ENCODE measurements around the gene KMT2C. TPM values are rescaled to one million over a fixed set of nuclear protein-coding genes. Genes with fewer than 3 reads are reported as not detected.
A peak's percentile ranks its signal among the peaks of the same experiment; 100 is the strongest.

The KMT2C gene
- total RNA-seq, 1 donor: 36.2 TPM

GRCh38 chr7:152340161-152340560 lies 95.6 kb downstream of the KMT2C start:
- no peak for DNase-seq (ENCODE audit: insufficient read length, low spot score, missing footprints)
- H3K9me3 ChIP-seq (ENCODE audit: low read depth, low read length): no peaks in the 10 kb centered on the region
- H3K27ac ChIP-seq (ENCODE audit: low read depth, low read length): no peak overlapping the region
- no peak overlapping the region for H3K4me2 ChIP-seq (ENCODE audit: insufficient read depth, low read length)
- H3K27me3 ChIP-seq (ENCODE audit: insufficient read depth, low read length): no peaks in the 10 kb centered on the region
- no peak overlapping the region for H3K4me3 ChIP-seq (ENCODE audit: insufficient read depth, low read length)
- peaks cover 56% of the 10 kb centered on the region for H4K20me1 ChIP-seq (ENCODE audit: insufficient read depth, low read length)
- TF ChIP-seq, protein P1, sequence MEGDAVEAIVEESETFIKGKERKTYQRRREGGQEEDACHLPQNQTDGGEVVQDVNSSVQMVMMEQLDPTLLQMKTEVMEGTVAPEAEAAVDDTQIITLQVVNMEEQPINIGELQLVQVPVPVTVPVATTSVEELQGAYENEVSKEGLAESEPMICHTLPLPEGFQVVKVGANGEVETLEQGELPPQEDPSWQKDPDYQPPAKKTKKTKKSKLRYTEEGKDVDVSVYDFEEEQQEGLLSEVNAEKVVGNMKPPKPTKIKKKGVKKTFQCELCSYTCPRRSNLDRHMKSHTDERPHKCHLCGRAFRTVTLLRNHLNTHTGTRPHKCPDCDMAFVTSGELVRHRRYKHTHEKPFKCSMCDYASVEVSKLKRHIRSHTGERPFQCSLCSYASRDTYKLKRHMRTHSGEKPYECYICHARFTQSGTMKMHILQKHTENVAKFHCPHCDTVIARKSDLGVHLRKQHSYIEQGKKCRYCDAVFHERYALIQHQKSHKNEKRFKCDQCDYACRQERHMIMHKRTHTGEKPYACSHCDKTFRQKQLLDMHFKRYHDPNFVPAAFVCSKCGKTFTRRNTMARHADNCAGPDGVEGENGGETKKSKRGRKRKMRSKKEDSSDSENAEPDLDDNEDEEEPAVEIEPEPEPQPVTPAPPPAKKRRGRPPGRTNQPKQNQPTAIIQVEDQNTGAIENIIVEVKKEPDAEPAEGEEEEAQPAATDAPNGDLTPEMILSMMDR (IDR thresholded peaks at IDR 0.05; ENCODE audit: extremely low read depth, low read depth, low read length): no peak
- peaks cover 12% of the 10 kb centered on the region for H3K4me1 ChIP-seq (ENCODE audit: insufficient read depth, low read length)
- no peaks in the 10 kb centered on the region for H3K36me3 ChIP-seq (ENCODE audit: insufficient read depth, low read length)
- peaks cover 84% of the 10 kb centered on the region for H3K79me2 ChIP-seq (ENCODE audit: insufficient read depth, low read length)
- no peak overlapping the region for H2AFZ ChIP-seq (ENCODE audit: low read length)

GRCh38 chr7:152338561-152338960 lies 97.2 kb downstream of the KMT2C start:
- no peak for DNase-seq (ENCODE audit: insufficient read length, low spot score, missing footprints)
- Histone ChIP-seq H2AFZ (ENCODE audit: low read length) (no peak overlapping the region), H3K4me3 (ENCODE audit: insufficient read depth, low read length) (no peak overlapping the region), H3K27ac (ENCODE audit: low read depth, low read length) (no peak overlapping the region), H3K4me2 (ENCODE audit: insufficient read depth, low read length) (no peak overlapping the region), H3K9me3 (ENCODE audit: low read depth, low read length) (no peaks in the 10 kb centered on the region), H3K36me3 (ENCODE audit: insufficient read depth, low read length) (no peaks in the 10 kb centered on the region), H3K4me1 (ENCODE audit: insufficient read depth, low read length) (peaks cover 12% of the 10 kb centered on the region), H3K27me3 (ENCODE audit: insufficient read depth, low read length) (no peaks in the 10 kb centered on the region), H4K20me1 (ENCODE audit: insufficient read depth, low read length) (peaks cover 55% of the 10 kb centered on the region), H3K79me2 (ENCODE audit: insufficient read depth, low read length) (peaks cover 84% of the 10 kb centered on the region)
- TF ChIP-seq, protein P1 (IDR thresholded peaks at IDR 0.05; ENCODE audit: extremely low read depth, low read depth, low read length): no peak

DNA sequence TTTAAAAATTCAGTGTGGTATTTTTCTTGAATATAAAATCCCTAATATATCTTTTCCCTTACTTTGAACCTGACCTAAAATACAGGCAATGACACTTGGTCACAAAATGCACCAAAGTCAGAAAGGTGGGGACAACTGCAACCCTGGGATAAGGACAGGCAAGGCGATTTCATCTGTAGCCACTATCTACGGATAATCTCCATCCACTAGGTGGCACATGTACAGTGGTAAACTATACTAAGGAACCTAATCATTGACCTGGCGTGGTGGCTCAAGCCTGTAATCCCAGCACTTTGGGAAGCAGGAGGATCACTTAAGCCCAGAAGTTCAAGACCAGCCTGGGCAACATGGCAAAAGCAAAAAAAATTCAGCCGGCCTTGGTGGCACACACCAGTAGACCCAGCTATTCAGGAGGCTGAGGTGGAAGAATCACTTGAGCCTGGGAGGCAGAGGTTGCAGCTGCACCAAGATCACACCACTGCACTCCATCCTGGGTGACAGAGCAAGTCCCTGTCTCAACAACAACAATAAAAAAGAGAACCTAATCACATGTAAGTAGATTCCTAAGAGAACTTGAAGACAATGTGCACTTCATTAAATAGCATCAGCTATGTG lies 98.9 kb downstream of the KMT2C start:
- peaks cover 12% of the 10 kb centered on the region for H3K4me1 ChIP-seq (ENCODE audit: insufficient read depth, low read length)
- no peak overlapping the region for H2AFZ ChIP-seq (ENCODE audit: low read length)
- no peak overlapping the region for H3K27ac ChIP-seq (ENCODE audit: low read depth, low read length)
- no peaks in the 10 kb centered on the region for H3K36me3 ChIP-seq (ENCODE audit: insufficient read depth, low read length)
- H3K9me3 ChIP-seq (ENCODE audit: low read depth, low read length): no peaks in the 10 kb centered on the region
- peak; percentile 37 for DNase-seq (ENCODE audit: insufficient read length, low spot score, missing footprints)
- H3K79me2 ChIP-seq (ENCODE audit: insufficient read depth, low read length): peaks cover 86% of the 10 kb centered on the region
- no peaks in the 10 kb centered on the region for H3K27me3 ChIP-seq (ENCODE audit: insufficient read depth, low read length)
- H3K4me2 ChIP-seq (ENCODE audit: insufficient read depth, low read length): peak overlapping the region; percentile 69
- peaks cover 52% of the 10 kb centered on the region for H4K20me1 ChIP-seq (ENCODE audit: insufficient read depth, low read length)
- TF ChIP-seq, protein P1 (IDR thresholded peaks at IDR 0.05; ENCODE audit: extremely low read depth, low read depth, low read length): peak; percentile 61
- no peak overlapping the region for H3K4me3 ChIP-seq (ENCODE audit: insufficient read depth, low read length)

DNA sequence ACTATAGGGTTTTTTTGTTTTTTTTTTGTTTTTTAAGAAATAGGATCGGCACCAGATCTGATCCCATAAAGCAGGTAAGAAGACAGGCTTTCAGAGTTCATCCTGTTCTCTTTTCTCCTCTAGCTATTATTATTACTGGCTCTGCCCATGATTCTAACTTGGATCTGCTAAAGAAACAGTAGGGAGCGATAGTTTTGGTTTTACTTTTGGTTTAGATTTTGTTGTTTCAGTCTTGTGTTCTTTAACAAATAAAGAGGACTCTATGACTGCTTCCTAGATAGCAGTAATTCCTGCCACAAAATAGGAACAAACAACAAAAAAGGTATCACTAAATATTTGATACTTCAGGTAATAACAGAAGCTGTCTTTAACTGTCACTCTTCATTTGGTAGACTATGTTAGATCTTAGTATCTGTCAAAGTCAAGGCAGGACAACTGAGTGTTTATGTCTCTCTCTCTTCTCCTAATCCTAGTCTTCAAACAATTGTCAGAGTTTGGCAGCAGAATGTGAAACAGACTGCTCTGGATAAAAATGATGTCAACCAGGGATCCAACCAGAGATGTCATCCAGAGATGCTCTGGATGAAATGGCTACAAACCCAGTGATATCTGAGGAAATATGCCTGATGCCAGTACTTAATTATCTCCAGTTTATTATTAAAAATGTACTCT lies 99.8 kb downstream of the KMT2C start:
- Histone ChIP-seq H3K4me1 (ENCODE audit: insufficient read depth, low read length) (peaks cover 13% of the 10 kb centered on the region), H3K9me3 (ENCODE audit: low read depth, low read length) (no peaks in the 10 kb centered on the region), H3K79me2 (ENCODE audit: insufficient read depth, low read length) (peaks cover 89% of the 10 kb centered on the region), H4K20me1 (ENCODE audit: insufficient read depth, low read length) (peaks cover 52% of the 10 kb centered on the region), H3K36me3 (ENCODE audit: insufficient read depth, low read length) (no peaks in the 10 kb centered on the region), H3K4me3 (ENCODE audit: insufficient read depth, low read length) (peak overlapping the region; percentile 42), H2AFZ (ENCODE audit: low read length) (no peak overlapping the region), H3K27me3 (ENCODE audit: insufficient read depth, low read length) (no peaks in the 10 kb centered on the region), H3K4me2 (ENCODE audit: insufficient read depth, low read length) (peak overlapping the region; percentile 69), H3K27ac (ENCODE audit: low read depth, low read length) (no peak overlapping the region)
- DNase-seq (ENCODE audit: insufficient read length, low spot score, missing footprints): peak; percentile 18
- TF ChIP-seq, protein P1 (IDR thresholded peaks at IDR 0.05; ENCODE audit: extremely low read depth, low read depth, low read length): no peak
